SK-N-SH treated with all-trans-retinoic acid at 6 μM for 48 hours (cell line): Measurements from ENCODE around the gene DBR1.

Experiments used
- ATAC-seq: fragments of 200-7000 bp; cut with Tn5 transposase; 3 replicates; pipeline ENCODE4 v1.9.1; 2020; ENCODE audit warnings: mild to moderate bottlenecking, moderate library complexity
- ARNTL ChIP-seq: fragments of 450-650 bp; formaldehyde crosslinking; IDR thresholded peaks from 2 replicates; pipeline ENCODE4 v1.5.0; 2020; ENCODE audit warnings: low read depth, mild to moderate bottlenecking, moderate library complexity, borderline replicate concordance
- BACH2 ChIP-seq: fragments of 250-450 bp; sonication (Bioruptor Pico); IDR thresholded peaks from 2 replicates; pipeline ENCODE4 v1.9.0; 2021; ENCODE audit warnings: mild to moderate bottlenecking, borderline replicate concordance
- CSDC2 ChIP-seq: fragments of 250-450 bp; sonication (Bioruptor Pico); IDR thresholded peaks from 2 replicates; pipeline ENCODE4 v1.5.0; 2020; ENCODE audit warnings: mild to moderate bottlenecking, moderate library complexity
- ESRRG ChIP-seq: fragments of 250-450 bp; sonication (Bioruptor Pico); IDR thresholded peaks from 2 replicates; pipeline ENCODE4 v1.6.1; 2021; ENCODE audit warnings: mild to moderate bottlenecking
- GLIS3 ChIP-seq: fragments of 250-450 bp; sonication (Bioruptor Pico); IDR thresholded peaks from 2 replicates; pipeline ENCODE4 v1.5.0; 2020; ENCODE audit warnings: mild to moderate bottlenecking, moderate library complexity
- ISL1 ChIP-seq: fragments of 250-450 bp; sonication (Bioruptor Pico); IDR thresholded peaks from 2 replicates; pipeline ENCODE4 v2.1.2; 2022; ENCODE audit warnings: mild to moderate bottlenecking, moderate library complexity
- PPARA ChIP-seq: fragments of 250-450 bp; sonication (Bioruptor Pico); IDR thresholded peaks from 2 replicates; pipeline ENCODE4 v1.5.0; 2020; ENCODE audit warnings: mild to moderate bottlenecking, borderline replicate concordance
- RARB ChIP-seq: fragments of 250-450 bp; sonication (Bioruptor Pico); IDR thresholded peaks from 2 replicates; pipeline ENCODE4 v1.8.0; 2021; ENCODE audit warnings: mild to moderate bottlenecking, moderate library complexity
- SNAI2 ChIP-seq: fragments of 250-450 bp; sonication (Bioruptor Pico); IDR thresholded peaks from 2 replicates; pipeline ENCODE4 v1.5.0; 2020; ENCODE audit warnings: mild to moderate bottlenecking, moderate library complexity
- TCF4 ChIP-seq: fragments of 250-450 bp; sonication (Bioruptor Pico); IDR thresholded peaks from 2 replicates; pipeline ENCODE4 v1.8.0; 2021; ENCODE audit warnings: mild to moderate bottlenecking, moderate library complexity, borderline replicate concordance
- TSHZ2 ChIP-seq: fragments of 250-450 bp; sonication (Bioruptor Pico); IDR thresholded peaks from 2 replicates; pipeline ENCODE4 v1.5.0; 2020; ENCODE audit warnings: mild to moderate bottlenecking, moderate library complexity
- ZFP3 ChIP-seq: fragments of 250-450 bp; sonication (Bioruptor Pico); IDR thresholded peaks from 2 replicates; pipeline ENCODE4 v1.5.0; 2020; ENCODE audit warnings: mild to moderate bottlenecking, moderate library complexity
- ZFP30 ChIP-seq: fragments of 450-650 bp; formaldehyde crosslinking; IDR thresholded peaks from 2 replicates; pipeline ENCODE4 v1.5.0; 2022; ENCODE audit warnings: mild to moderate bottlenecking, moderate library complexity
- ZNF565 ChIP-seq: fragments of 450-650 bp; formaldehyde crosslinking; conservative IDR thresholded peaks from 2 replicates; pipeline ENCODE4 v1.5.0; 2020; ENCODE audit warnings: low read depth, mild to moderate bottlenecking, moderate library complexity
- ZNF70 ChIP-seq: fragments of 450-650 bp; formaldehyde crosslinking; IDR thresholded peaks from 2 replicates; pipeline ENCODE4 v1.5.0; 2020; ENCODE audit warnings: mild to moderate bottlenecking, moderate library complexity
- ZNF8 ChIP-seq: fragments of 450-650 bp; formaldehyde crosslinking; IDR thresholded peaks from 2 replicates; pipeline ENCODE4 v1.5.0; 2020; ENCODE audit warnings: mild to moderate bottlenecking, moderate library complexity
- TF ChIP-seq, protein P1 (sequence below): fragments of 250-450 bp; sonication (Bioruptor Pico); IDR thresholded peaks from 2 replicates; pipeline ENCODE4 v1.5.1; 2020; ENCODE audit warnings: low read depth, mild to moderate bottlenecking, moderate library complexity
- TF ChIP-seq, protein P2 (sequence below): fragments of 250-450 bp; sonication (Bioruptor Pico); IDR thresholded peaks from 2 replicates; pipeline ENCODE4 v1.5.1; 2021; ENCODE audit warnings: mild to moderate bottlenecking, moderate library complexity
- TF ChIP-seq, protein P3 (sequence below): fragments of 250-450 bp; sonication (Bioruptor Pico); IDR thresholded peaks from 2 replicates; pipeline ENCODE4 v1.8.0; 2020; ENCODE audit warnings: mild to moderate bottlenecking, moderate library complexity, borderline replicate concordance
- TF ChIP-seq, protein P4 (sequence below): fragments of 250-450 bp; sonication (Bioruptor Pico); IDR thresholded peaks from 2 replicates; pipeline ENCODE4 v1.8.0; 2021; ENCODE audit warnings: low read depth, mild to moderate bottlenecking, moderate library complexity, borderline replicate concordance

Gene DBR1

DNA sequence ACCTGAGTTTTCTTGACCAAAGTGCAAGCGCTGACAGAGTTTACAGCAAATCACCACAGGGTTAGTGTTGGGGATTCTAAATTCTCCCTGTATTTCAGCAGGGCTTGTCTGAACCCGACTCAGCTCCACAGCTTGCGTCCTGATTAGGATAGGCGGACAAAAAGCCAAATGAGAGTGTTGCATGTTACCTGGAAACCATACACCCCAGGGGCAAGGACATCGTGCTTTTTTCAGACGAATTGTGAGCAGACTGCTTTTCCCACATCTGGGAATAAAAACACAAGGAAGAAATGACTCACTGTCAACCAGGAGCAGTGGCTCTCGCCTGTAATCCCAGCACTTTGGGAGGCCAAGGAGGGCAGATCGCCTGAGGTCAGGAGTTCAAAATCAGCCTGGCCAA is 62.4 kb downstream of the DBR1 start:
- no peak for ATAC-seq
- no peak for TF ChIP-seq ZNF70 (CRISPR knock-in tag)
- TF ChIP-seq, protein P1, sequence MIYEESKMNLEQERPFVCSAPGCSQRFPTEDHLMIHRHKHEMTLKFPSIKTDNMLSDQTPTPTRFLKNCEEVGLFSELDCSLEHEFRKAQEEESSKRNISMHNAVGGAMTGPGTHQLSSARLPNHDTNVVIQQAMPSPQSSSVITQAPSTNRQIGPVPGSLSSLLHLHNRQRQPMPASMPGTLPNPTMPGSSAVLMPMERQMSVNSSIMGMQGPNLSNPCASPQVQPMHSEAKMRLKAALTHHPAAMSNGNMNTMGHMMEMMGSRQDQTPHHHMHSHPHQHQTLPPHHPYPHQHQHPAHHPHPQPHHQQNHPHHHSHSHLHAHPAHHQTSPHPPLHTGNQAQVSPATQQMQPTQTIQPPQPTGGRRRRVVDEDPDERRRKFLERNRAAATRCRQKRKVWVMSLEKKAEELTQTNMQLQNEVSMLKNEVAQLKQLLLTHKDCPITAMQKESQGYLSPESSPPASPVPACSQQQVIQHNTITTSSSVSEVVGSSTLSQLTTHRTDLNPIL (CRISPR knock-in tag), result no peak
- TF ChIP-seq TCF4 (CRISPR knock-in tag), result no peak
- no peak for TF ChIP-seq CSDC2 (CRISPR knock-in tag)
- TF ChIP-seq ISL1 (CRISPR knock-in tag), result no peak
- no peak for TF ChIP-seq ZNF565
- no peak for TF ChIP-seq ARNTL (CRISPR knock-in tag)
- no peak for TF ChIP-seq ZFP3 (CRISPR knock-in tag)
- TF ChIP-seq TSHZ2, result no peak
- TF ChIP-seq SNAI2 (CRISPR knock-in tag), result no peak
- no peak for TF ChIP-seq ZFP30 (CRISPR knock-in tag)
- TF ChIP-seq, protein P2, sequence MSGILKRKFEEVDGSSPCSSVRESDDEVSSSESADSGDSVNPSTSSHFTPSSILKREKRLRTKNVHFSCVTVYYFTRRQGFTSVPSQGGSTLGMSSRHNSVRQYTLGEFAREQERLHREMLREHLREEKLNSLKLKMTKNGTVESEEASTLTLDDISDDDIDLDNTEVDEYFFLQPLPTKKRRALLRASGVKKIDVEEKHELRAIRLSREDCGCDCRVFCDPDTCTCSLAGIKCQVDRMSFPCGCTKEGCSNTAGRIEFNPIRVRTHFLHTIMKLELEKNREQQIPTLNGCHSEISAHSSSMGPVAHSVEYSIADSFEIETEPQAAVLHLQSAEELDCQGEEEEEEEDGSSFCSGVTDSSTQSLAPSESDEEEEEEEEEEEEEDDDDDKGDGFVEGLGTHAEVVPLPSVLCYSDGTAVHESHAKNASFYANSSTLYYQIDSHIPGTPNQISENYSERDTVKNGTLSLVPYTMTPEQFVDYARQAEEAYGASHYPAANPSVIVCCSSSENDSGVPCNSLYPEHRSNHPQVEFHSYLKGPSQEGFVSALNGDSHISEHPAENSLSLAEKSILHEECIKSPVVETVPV (CRISPR knock-in tag), result no peak
- no peak for TF ChIP-seq RARB (CRISPR knock-in tag)
- TF ChIP-seq GLIS3 (CRISPR knock-in tag), result no peak
- TF ChIP-seq ZNF8 (CRISPR knock-in tag), result no peak
- TF ChIP-seq, protein P3, sequence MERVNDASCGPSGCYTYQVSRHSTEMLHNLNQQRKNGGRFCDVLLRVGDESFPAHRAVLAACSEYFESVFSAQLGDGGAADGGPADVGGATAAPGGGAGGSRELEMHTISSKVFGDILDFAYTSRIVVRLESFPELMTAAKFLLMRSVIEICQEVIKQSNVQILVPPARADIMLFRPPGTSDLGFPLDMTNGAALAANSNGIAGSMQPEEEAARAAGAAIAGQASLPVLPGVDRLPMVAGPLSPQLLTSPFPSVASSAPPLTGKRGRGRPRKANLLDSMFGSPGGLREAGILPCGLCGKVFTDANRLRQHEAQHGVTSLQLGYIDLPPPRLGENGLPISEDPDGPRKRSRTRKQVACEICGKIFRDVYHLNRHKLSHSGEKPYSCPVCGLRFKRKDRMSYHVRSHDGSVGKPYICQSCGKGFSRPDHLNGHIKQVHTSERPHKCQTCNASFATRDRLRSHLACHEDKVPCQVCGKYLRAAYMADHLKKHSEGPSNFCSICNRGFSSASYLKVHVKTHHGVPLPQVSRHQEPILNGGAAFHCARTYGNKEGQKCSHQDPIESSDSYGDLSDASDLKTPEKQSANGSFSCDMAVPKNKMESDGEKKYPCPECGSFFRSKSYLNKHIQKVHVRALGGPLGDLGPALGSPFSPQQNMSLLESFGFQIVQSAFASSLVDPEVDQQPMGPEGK, result no peak
- TF ChIP-seq BACH2 (CRISPR knock-in tag), result no peak
- TF ChIP-seq PPARA (CRISPR knock-in tag), result no peak
- TF ChIP-seq, protein P4, sequence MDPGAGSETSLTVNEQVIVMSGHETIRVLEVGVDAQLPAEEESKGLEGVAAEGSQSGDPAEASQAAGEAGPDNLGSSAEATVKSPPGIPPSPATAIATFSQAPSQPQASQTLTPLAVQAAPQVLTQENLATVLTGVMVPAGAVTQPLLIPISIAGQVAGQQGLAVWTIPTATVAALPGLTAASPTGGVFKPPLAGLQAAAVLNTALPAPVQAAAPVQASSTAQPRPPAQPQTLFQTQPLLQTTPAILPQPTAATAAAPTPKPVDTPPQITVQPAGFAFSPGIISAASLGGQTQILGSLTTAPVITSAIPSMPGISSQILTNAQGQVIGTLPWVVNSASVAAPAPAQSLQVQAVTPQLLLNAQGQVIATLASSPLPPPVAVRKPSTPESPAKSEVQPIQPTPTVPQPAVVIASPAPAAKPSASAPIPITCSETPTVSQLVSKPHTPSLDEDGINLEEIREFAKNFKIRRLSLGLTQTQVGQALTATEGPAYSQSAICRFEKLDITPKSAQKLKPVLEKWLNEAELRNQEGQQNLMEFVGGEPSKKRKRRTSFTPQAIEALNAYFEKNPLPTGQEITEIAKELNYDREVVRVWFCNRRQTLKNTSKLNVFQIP (CRISPR knock-in tag), result no peak
- TF ChIP-seq ESRRG (CRISPR knock-in tag), result no peak
